Smooth muscle cell of the brain vasculature (primary cell): ENCODE data around the gene TIMMDC1.
"Not testable (repeated sequence)": the region's sequence is repeated elsewhere in the genome, so short reads cannot be mapped to it uniquely, and the experiment has no call there.

Experiments
- DNase-seq: peaks from one replicate; pipeline ENCODE4 v3.0.0-alpha.2; 2012; ENCODE audit warnings: low read depth, low spot score

TIMMDC1 gene

GRCh38 chr3:119557192-119557876, 59.0 kb downstream of the TIMMDC1 start:
- no peak for DNase-seq

- no peak for DNase-seq
These were observed 59.5 kb downstream of the TIMMDC1 start for GRCh38 chr3:119557877-119558269.

- DNase-seq, result no peak
These were observed 60.4 kb downstream of the TIMMDC1 start for GRCh38 chr3:119558626-119559317.

GRCh38 chr3:119559441-119559963, 61.2 kb downstream of the TIMMDC1 start, which contains the start of gene CD80:
Gene CD80 (minus strand): TSS chr3:119559614. CDS start chr3:119557728, 1,886 bp downstream.
- DNase-seq, result no peak

- DNase-seq, result no peak
These were observed 61.8 kb downstream of the TIMMDC1 start for GRCh38 chr3:119560160-119560559.

GRCh38 chr3:119562307-119562961, 64.1 kb downstream of the TIMMDC1 start:
- no peak for DNase-seq

GRCh38 chr3:119563334-119563733, 65.0 kb downstream of the TIMMDC1 start:
- not testable (repeated sequence) for DNase-seq

GRCh38 chr3:119569156-119569555, 70.8 kb downstream of the TIMMDC1 start:
- DNase-seq, result no peak

- DNase-seq, result no peak
These were observed 71.9 kb downstream of the TIMMDC1 start for GRCh38 chr3:119570229-119570628.

GRCh38 chr3:119571230-119571629, 72.9 kb downstream of the TIMMDC1 start:
- no peak for DNase-seq

GRCh38 chr3:119571688-119572087, 73.3 kb downstream of the TIMMDC1 start:
- DNase-seq, result no peak
